Measurements from ENCODE around the gene MCCD1. TPM values are rescaled to one million over a fixed set of nuclear protein-coding genes. Genes with fewer than 3 reads are reported as not detected.

The MCCD1 gene
- total and polyA plus RNA-seq, 2 of the 13 experiments (the other 11 are each of a cell fraction or from before 2014, with no cell fraction given): 0.15 TPM; not detected in 1

- 0 out of 2 replicates have a peak, but pooled peaks have one; percentile 14 for TF ChIP-seq ZNF143 (CRISPR knock-in tag; IDR thresholded peaks at IDR 0.05)
- TF ChIP-seq ZNF10 (CRISPR knock-in tag; IDR thresholded peaks at IDR 0.05; ENCODE audit: borderline replicate concordance, low read depth): no peak
- peak; percentile 29; the same call in 1 of the 2 replicates for TF ChIP-seq RFXAP (CRISPR knock-in tag; IDR thresholded peaks at IDR 0.05; ENCODE audit: borderline replicate concordance)
- TF ChIP-seq ZNF710 (CRISPR knock-in tag; IDR thresholded peaks at IDR 0.05; ENCODE audit: borderline replicate concordance): peak; percentile 78
- TF ChIP-seq MTF2 (CRISPR knock-in tag; IDR thresholded peaks at IDR 0.05; ENCODE audit: borderline replicate concordance): no peak; the same call in 1 of the 2 replicates
- TF ChIP-seq HNF1B (CRISPR knock-in tag; IDR thresholded peaks at IDR 0.05): peak; percentile 33; the same call in 1 of the 2 replicates
- TF ChIP-seq HNRNPK (IDR thresholded peaks at IDR 0.05; ENCODE audit: low read depth, low read length, poor library complexity, severe bottlenecking): peak; percentile 47
- no peak for TF ChIP-seq PHB2 (IDR thresholded peaks at IDR 0.05; ENCODE audit: partially characterized antibody)
- TF ChIP-seq ZBTB44 (CRISPR knock-in tag; IDR thresholded peaks at IDR 0.05): peak; percentile 24; the same call in 1 of the 2 replicates
- peak; percentile 59; the same call in 1 of the 2 replicates for TF ChIP-seq ZNF792 (CRISPR knock-in tag; IDR thresholded peaks at IDR 0.05)
- peak; percentile 81; the same call in 1 of the 2 replicates for TF ChIP-seq MAF1 (CRISPR knock-in tag; IDR thresholded peaks at IDR 0.05; ENCODE audit: borderline replicate concordance)
- no peak for TF ChIP-seq CREM (IDR thresholded peaks at IDR 0.05)
- no peak for TF ChIP-seq CREM (CRISPR knock-in tag; IDR thresholded peaks at IDR 0.05)
- TF ChIP-seq ZNF841 (CRISPR knock-in tag; IDR thresholded peaks at IDR 0.05; ENCODE audit: borderline replicate concordance): no peak
- TF ChIP-seq ZNF800 (CRISPR knock-in tag; IDR thresholded peaks at IDR 0.05): peak; percentile 90
- no peak for TF ChIP-seq CBX1 (IDR thresholded peaks at IDR 0.05; ENCODE audit: low read depth)
- 0 out of 2 replicates have a peak, but pooled peaks have one; percentile 18 for TF ChIP-seq SIX4 (CRISPR knock-in tag; IDR thresholded peaks at IDR 0.05)
- TF ChIP-seq ERF (CRISPR knock-in tag; IDR thresholded peaks at IDR 0.05): 0 out of 2 replicates have a peak, but pooled peaks have one; percentile 45
- peak; percentile 46; the same call in 1 of the 2 replicates for TF ChIP-seq SMC3 (IDR thresholded peaks at IDR 0.05; ENCODE audit: low read length)
- TF ChIP-seq CAMTA2 (CRISPR knock-in tag; IDR thresholded peaks at IDR 0.05; ENCODE audit: borderline replicate concordance): no peak
Observed at GRCh38 chr6:31493875-31494694, 34.7 kb upstream of the MCCD1 start (continued).

All from HepG2 (cell line).